Inflammatory macrophage treated with lipopolysaccharide for 4 hours (primary cell): Measurements from ENCODE around the gene SLC22A5.

Experiments used
- DNase-seq: peaks from one replicate; pipeline ENCODE4 v3.0.0-alpha.2; 2020

Gene SLC22A5

DNA sequence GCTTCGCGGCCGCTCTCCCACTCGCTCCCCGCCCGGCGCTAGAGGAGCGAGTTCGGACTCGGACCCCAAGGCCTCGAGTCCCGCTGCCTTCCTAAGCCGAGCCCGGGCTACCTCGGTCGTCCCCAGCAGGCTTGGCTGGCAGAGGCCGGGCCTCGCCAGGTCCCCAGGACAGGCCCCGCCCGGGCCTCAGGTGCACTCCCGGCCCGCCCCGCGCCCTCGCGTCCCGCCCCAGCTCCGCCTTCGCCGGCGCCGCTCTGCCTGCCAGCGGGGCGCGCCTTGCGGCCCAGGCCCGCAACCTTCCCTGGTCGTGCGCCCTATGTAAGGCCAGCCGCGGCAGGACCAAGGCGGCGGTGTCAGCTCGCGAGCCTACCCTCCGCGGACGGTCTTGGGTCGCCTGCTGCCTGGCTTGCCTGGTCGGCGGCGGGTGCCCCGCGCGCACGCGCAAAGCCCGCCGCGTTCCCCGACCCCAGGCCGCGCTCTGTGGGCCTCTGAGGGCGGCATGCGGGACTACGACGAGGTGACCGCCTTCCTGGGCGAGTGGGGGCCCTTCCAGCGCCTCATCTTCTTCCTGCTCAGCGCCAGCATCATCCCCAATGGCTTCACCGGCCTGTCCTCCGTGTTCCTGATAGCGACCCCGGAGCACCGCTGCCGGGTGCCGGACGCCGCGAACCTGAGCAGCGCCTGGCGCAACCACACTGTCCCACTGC is at the start of gene SLC22A5:
SLC22A5 (plus strand) TSS at position 237 of the 707 bp plus-strand sequence; CDS start at position 500, 263 bp downstream.
- DNase-seq = peak; percentile 54

DNA sequence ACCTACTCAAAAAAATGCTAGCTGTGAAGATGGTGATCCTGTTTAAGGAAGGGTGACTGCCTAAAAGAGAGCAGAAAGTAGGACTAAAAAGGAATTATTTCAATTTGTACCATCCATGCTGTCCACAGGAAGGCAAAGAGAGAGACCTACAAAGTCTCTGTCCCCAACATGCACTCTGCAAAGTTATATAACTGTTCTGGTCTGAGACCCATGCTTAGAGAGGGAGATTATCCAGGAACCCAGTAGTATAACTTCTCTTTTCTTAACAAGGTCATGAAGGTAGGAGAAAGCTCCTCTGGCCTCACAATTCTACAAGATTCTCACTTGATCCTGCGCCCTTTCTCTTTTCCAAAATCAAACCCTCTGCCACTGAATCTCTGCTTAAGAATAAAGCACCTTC is 49.5 kb upstream of the SLC22A5 start:
- no peak for DNase-seq

DNA sequence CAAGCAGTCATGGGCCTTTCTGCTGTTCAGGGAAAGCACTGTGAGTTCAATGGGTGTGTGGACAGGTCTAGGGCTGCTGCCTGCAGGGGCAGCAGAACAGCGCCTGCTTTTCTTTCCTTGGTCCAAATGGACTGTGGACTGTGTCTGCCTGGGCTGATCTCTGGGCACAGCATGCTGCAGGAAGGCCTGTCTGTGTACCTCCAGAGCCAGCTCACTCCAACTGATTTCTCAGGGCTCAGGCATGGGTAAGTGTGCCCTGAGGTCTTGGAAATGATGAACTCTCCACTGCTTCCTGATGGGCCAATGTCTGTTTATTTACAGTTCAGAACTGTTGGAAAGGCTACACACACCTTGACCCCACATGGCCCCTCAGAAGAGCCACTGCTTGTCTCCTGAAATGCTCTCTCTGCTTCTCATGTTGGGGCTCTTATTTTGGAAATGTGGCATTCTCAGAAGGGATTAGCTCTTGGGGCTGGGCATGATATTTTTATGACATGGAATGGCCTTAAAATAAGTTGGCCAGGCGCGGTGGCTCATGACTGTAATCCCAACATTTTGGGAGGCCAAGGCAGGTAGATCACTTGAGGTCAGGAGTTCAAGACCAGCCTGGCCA is 48.3 kb upstream of the SLC22A5 start:
- no peak for DNase-seq

DNA sequence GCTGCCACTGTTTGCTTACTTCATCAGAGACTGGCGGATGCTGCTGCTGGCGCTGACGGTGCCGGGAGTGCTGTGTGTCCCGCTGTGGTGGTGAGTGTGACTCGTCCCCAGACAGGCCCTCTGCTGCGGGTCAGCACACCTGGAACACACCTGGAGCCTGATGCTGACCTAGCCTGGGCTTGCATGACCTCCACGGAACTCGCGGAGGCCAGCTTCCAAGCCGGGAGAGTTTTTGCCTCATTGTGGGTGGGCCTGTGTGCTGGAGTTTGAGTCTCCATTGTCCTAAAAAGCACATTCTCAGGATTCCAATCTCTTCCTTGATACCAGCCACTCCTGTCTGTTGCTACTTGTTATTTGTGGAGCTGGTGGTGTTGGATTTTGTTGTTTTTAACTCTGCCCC is 47.2 kb upstream of the SLC22A5 start:
- no peak for DNase-seq

DNA sequence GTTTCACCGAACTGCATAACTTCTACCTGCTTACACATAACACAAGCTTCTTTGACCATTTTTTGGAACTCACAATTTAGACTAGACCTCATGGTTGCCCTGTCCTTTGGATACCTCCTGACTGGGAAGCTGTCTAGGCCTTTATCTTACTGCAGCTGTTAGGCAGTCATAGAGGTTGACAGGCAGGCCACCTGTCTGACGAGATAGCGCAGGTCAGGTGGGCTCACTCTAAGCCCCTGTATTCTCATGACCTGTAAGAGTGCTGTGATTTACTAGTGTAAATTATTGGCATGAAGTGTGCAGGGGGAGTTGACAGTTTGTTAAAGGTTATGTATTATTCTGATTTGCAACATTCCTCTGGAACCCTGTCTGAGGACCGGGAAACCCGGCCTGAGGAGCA is 46.3 kb upstream of the SLC22A5 start:
- no peak for DNase-seq

DNA sequence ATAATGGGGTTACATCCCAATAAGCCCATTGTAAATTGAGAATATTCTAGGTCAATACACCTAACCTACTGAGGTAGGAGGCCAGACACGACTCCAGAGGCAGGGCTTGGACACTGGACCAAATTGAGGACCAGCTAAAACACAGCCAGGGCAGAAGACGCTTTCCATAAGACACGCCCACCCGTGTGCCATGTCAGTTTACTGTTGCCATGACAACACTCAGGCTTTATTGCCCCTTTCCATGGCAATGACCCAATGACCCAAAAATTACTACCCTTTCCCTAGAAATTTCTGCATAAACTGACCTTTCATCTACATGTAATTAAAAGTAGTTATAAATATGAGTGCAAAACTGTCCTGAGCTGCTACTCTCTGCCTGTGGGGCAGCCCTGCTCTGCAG is 43.8 kb upstream of the SLC22A5 start:
- no peak for DNase-seq

DNA sequence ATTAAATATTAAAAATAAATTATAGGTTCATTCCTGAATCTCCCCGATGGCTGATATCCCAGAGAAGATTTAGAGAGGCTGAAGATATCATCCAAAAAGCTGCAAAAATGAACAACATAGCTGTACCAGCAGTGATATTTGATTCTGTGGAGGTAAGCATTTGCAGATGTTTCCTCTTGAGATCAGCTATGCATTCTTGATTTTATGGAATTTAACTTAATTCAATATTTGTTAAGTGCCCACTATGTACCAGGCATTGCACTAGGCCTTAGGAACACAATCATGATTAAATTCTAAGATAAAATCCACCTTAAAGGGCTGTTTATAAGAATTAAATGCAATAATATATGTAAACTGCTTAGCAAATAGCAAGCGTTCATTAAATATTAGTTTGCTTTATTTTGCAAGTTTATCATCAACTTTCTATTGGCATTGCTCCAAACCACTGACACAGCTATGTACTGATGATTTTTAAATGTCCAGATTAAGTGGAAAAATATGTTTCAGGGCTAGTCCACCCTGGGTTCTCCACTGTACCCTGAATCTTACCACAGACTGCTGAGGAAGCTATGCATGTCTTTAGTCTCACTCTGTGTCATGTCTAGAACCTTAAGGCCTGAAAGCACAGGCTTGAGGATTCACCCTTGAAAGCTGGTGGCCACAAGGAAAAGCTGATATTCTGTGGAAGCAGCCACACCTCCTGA is 42.1 kb upstream of the SLC22A5 start:
- no peak for DNase-seq

DNA sequence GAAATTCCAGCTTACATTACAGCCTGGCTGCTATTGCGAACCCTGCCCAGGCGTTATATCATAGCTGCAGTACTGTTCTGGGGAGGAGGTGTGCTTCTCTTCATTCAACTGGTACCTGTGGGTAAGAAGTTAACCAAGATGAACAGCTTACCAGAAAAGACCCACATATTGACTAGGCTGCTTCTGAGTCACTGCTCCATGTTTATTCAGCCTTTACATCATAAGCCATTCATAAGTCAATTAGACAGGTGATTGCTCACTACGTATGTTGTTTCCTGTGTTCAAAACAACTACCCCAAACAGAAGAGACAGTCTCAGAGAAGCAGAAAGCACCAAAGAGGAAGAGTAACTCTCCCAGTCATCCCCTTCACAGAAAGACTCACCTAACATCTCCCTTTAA is 34.7 kb upstream of the SLC22A5 start:
- no peak for DNase-seq

DNA sequence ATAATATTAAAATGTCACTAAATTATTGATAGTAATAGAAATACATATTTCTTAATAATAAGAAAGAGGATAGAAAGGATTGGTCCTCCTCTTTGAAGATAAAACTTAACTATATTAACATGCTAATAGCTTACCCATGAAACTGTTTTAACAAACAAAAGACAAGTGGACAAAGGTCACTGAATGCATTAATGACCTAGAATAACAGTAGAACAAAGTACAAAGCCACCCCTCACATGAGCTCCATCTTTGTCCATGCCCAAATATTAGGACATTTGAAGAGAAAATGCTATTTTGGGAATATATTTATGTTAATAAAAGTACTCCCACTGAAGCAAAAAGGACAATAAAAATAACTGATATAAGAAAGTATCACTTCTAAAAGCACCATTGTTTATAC is 34.1 kb upstream of the SLC22A5 start:
- no peak for DNase-seq

DNA sequence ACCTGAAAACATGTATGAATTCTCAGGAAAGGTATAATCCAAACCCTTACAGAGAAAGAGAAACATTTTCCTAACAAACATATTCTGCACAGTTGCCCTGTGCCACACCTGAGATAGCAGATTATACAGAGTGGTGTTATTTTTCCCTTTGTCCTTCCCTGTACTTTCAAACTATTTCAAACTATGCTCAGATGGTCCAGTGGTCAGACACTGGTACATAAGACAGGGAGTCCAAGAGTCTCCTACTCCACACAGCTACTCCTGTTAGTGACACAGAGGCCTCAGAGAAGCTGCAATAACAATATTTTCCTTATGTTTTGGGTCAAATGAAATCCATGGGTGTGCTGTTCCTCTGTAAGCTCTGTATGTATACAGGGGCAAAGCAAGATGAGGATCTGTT is 30.0 kb upstream of the SLC22A5 start:
- DNase-seq = no peak

DNA sequence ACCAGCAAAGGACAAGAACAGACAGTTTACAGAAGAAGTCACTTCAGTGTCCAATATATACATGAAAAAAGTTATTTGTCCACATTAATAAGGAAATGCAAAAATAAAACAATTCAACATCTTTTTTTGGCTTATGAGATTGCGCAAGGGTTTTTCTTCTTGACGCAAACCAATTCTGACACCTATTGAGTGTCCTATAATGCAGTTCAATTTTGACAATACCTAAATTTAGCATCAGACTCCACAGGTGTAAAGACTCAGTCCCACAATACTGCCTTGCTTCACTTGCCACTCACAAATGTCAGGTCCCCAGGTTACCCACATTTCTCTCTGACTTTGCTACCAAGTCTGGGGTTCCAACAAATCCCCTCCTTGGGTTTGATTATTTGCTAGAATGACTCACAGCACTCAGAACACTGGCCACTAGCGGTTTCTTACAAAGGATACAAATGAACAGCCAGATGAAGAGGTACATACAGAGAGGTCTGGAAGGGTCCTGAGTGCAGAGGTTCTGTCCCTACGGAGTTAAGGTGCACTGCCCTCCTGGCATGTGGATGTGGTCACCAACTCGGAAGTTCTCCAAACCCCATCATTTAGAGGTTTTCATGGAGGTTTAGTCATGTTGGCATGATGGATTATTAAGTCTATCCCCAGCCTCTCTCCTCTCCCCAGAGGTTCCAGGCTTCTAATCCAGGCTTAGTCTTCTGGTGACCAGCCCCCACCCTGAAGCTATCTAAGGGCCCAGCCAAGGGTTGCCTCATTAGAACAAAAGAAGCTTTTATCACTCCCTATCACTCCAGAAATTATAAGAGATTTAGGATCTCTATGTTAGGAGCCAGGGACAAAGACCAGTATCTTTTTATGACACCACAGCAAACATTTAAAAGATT is 27.0 kb upstream of the SLC22A5 start:
- DNase-seq = no peak

DNA sequence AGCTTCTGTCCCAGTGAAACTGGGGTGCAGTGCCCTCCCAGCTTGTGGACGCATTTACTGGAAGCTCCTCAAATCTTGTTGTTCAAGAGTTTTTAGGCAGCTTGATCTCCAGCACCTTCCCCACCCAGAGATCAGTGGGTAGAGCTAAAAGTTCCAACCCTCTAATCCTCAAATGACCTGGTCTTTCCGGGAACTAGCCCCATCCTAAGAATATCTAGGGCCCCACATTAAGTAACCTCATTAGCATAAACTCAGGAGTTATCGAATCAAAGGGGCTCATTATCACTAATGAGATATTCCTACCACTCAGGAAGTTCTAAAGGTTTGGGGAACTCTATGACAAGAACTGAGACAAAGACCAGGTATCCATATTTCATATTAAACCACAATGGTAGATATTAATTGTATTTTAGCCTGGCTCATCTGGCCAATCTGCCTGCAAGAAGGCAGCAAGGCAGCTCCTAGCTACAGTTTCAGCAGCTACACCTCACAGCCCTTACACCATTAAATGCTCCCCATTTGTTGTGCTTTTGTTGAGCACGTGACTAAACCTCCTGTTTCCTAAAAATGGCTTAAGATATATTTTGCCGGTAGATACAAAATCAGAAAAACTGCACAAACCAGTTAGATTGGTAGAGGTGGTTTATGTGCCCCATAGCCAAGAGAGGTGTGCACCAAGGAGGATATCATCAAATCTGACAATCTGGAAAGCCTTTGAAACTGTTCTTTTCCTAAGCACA is 24.6 kb upstream of the SLC22A5 start:
- DNase-seq = no peak

DNA sequence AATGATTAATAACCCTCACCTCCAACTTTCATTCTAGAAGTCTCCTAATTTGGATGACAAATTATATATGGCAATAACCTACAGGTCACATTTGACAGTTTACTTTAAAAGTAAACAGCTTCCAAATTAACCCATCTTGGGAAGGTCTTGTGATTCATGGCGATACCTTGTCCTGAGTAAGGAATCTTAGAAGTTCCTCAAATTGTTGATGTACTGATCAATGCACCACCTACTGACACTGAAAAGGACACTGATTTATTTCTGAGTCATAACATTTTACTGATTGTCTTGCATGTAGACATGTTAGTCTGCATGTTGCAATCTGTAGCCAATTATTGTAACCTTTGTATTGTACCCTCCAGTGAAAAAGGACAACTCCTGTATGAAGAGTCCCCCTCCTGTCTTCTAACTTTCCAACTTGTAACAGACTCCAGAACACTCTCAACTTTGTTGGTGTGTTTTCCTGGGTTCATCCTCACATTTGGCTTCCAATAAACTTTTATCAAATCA is 16.0 kb upstream of the SLC22A5 start:
- DNase-seq = no peak

DNA sequence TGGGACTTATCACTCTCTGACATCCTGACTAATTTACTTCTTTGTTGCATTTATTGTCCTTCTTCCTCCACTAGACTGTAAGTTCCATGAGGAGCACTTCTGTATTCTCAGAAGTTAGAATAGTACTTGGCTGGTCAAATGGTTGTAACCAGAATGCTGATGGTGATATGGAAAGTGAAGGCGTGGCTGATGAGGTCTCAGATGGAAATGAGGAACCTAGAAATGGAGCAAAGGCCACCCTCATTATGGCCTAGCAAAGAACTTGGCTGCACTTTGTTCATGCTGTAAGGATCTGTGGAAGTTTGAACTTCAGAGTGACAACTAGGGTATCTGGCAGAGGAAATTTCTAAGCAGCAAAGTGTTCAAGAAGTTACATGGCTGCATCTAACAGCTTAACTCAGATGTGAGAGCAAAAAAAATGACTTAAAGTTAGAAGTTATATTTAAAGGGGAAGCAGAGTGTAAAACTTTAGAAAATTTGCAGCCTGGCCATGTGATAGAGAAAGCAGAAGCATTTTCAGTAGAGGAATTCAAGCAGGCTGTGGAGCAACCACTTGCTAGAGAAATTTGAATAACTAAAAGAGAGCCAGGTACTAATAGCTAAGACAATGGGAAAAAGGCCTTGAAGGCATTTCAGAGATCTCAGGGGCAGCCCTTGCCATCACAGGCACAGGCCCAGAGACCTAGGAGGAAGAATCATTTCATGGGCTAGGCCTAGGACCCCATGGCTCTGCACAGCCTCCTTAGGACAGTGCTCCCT is 14.9 kb upstream of the SLC22A5 start:
- DNase-seq = peak; percentile 79

DNA sequence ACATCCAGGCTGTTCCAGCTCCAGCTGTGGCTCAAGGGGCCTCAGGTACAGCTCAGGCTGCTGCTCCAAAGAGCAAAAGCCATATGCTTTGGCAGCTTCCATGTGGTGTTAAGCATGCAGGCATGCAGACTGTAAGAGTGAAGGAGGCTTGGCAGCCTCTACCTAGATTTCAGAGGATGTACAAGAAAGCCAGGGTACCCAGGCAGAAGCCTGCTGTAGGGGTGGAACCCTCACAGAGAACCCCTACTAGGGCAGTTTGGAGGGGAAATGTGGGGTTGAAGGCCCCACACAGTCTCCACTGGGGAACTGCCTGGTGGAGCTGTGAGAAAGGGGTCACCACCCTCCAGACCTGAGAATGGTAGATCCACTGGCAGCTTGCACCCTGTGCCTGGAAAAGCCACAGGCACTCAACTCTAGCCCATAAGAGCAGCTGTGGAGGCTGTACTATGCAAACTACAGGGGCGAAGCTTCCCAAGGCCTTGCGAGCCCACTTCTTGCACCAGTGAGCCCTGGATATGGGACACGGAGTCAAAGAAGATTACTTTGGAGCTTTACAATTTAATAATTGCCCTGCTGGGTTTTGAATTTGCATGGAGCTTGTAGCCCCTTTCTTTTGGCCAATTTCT is 14.3 kb upstream of the SLC22A5 start:
- DNase-seq = no peak

DNA sequence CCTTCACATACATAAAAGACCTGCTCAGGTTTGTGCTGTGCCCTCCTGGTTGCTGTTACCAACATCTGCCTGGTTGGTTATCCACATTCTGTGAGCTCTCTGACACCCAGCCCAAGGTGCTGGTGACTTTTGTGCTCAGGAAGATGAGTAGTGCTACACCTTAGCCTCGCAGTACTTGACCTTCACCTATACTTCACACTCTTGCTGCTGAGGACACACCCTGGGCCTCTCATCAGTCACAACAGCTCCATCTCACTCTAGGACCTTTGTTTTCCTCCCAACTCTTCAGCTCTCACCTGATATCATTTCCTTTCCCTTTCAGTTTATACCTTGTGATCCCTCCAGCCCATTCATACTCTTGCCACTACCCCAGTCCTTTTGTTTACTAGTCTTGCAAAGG is 10.7 kb upstream of the SLC22A5 start:
- DNase-seq = no peak

DNA sequence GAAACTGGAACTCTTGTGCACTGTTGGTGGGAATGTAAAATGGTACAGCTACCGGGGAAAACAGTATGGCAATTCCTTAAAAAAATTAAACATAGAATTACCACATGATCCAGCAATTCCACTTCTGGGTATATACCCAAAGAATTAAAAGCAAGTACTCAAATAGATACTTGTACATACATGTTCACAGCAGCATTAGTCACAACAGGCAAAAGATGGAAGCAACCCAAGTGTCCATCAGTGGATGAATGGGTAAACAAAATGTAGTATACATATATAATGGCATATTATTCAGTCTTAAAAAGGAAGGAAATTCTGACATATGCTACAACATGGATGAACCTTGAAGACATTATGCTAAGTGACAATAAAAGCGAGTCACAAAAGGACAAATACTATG is 7.4 kb upstream of the SLC22A5 start:
- DNase-seq = no peak

DNA sequence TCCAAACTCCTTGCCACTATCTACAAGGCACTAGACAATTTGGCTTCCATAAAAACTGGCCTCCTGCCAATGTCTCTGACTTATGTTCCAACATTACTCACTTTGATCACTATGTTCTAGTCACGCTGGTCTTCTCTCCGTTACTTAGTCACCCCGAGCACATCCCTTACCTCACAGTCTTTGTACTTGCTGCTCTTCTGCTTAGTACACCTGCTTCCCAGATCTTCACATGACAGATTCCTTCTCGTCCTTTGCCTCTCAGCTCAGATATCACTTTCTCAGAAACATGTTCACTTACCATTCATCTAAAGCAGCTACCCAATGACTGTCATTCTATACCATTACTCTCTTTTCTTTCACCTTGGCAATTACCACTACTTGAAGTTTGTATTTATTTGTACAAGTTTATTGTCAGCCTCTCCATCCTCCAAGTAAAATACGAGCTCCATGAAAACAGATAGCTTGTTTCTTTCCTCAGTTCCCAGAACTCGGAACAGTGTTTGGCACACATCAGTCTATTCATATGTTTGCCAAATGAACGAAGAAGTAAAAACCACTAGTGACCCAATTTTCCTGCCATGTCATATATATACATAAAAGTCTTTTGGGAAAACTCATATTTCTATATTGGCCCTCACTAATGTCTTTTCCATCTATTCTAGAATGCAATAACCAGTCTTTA is 5.9 kb upstream of the SLC22A5 start:
- DNase-seq = peak; percentile 31

DNA sequence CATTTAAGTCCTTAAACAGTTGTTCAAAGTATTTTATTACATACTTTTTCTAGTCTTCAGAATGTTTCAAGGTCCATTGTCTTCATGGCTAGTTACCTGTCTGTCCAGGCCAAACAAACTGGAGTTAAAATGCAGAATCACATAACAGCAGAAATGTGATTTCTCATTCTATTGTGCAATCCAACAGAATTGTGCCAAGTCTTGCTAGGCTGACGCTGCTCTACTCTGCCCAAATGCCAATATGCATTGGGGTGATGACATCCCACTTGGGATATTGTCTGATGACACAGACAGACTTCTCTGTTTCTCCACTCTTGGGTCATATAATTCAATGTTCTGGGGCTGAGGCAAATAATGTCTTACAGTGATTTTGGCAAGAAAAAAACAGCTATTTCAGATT is 5.2 kb upstream of the SLC22A5 start:
- peak; percentile 96 for DNase-seq

DNA sequence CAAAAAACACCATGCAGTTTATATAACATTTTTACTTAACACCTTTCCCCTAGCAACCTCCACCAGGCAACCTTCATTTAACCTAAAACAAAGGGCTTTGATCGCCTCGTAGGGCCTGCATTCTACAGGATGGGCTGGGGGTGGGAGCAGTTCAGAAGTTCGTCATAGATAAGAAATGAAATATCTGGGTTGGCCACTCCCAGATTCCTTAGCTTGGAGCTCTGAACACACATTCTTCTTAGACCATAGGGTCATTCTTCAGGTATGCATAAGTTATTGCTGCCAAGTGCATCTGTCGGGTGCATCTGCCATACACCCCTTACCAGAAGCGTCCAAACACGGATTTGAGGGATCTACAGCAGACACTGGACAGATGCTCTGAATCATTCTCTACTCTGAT is 4.3 kb upstream of the SLC22A5 start:
- no peak for DNase-seq
